D341Med (cell line): ENCODE measurements around the gene ATP5F1D.
"Not testable (repeated sequence)": the region's sequence is repeated elsewhere in the genome, so short reads cannot be mapped to it uniquely, and the experiment has no call there.

Experiments used
- DNase-seq: peaks from one replicate; pipeline ENCODE4 v3.0.0; 2012; ENCODE audit warnings: low spot score

Gene ATP5F1D

GRCh38 chr19:1241417-1242095 lies at the start of gene ATP5F1D:
Gene ATP5F1D, plus strand, starts transcription at chr19:1241751. Its CDS starts 100 bp downstream, at chr19:1241851.
- peak; percentile 92 for DNase-seq

GRCh38 chr19:1199531-1199930 lies 42.0 kb upstream of the ATP5F1D start:
- no peak for DNase-seq

- DNase-seq: not testable (repeated sequence)
Observed at GRCh38 chr19:1200614-1201013, 40.9 kb upstream of the ATP5F1D start.

- peak; percentile 100 for DNase-seq
Observed at GRCh38 chr19:1205114-1206099, 36.1 kb upstream of the ATP5F1D start, which contains the start of gene STK11. Gene STK11, plus strand, starts transcription at chr19:1205778. Its CDS starts 1,136 bp downstream, at chr19:1206914.

- no peak for DNase-seq
Observed at GRCh38 chr19:1206150-1206863, 35.2 kb upstream of the ATP5F1D start.

GRCh38 chr19:1206864-1207450 lies 34.6 kb upstream of the ATP5F1D start:
- DNase-seq: no peak

GRCh38 chr19:1208830-1209229 lies 32.7 kb upstream of the ATP5F1D start:
- DNase-seq: not testable (repeated sequence)

- DNase-seq: no peak
Observed at GRCh38 chr19:1210227-1210538, 31.4 kb upstream of the ATP5F1D start.

- DNase-seq: no peak
Observed at GRCh38 chr19:1211494-1212234, 29.9 kb upstream of the ATP5F1D start.

GRCh38 chr19:1213391-1214286 lies 27.9 kb upstream of the ATP5F1D start:
- no peak for DNase-seq

GRCh38 chr19:1214299-1214861 lies 27.2 kb upstream of the ATP5F1D start:
- no peak for DNase-seq

GRCh38 chr19:1214862-1215731 lies 26.5 kb upstream of the ATP5F1D start:
- no peak for DNase-seq

GRCh38 chr19:1216756-1217155 lies 24.8 kb upstream of the ATP5F1D start:
- no peak for DNase-seq

GRCh38 chr19:1217366-1217765 lies 24.2 kb upstream of the ATP5F1D start:
- DNase-seq: no peak

GRCh38 chr19:1218751-1219567 lies 22.6 kb upstream of the ATP5F1D start:
- DNase-seq: no peak

GRCh38 chr19:1219786-1220476 lies 21.6 kb upstream of the ATP5F1D start:
- DNase-seq: no peak

- no peak for DNase-seq
Observed at GRCh38 chr19:1220477-1220930, 21.0 kb upstream of the ATP5F1D start.
